GM18505 (cell line): ENCODE measurements around the gene FCRL5.

Experiments
- ATAC-seq: cut with Tn5 transposase; IDR thresholded peaks from one replicate; pipeline ENCODE4 v1.9.1; 2021; ENCODE audit not compliant: unreplicated experiment
- POLR2A ChIP-seq: IDR thresholded peaks from 4 replicates; pipeline ENCODE4 v1.6.1; 2011; ENCODE audit warnings: borderline replicate concordance; ENCODE audit not compliant: insufficient read depth, insufficient read length; ENCODE audit errors: extremely low read depth

FCRL5 gene

GRCh38 chr1:157466011-157466410, 86.3 kb downstream of the FCRL5 start:
- TF ChIP-seq POLR2A = no peak
- ATAC-seq = no peak
